ENCODE data around the gene CYB5D1. TPM values are rescaled to one million over a fixed set of nuclear protein-coding genes. Genes with fewer than 3 reads are reported as not detected.

The CYB5D1 gene
- total RNA-seq, 1 donor: 11.2 TPM

- no peak for DNase-seq (ENCODE audit: low read depth)
- peak overlapping the region; percentile 56 for H3K4me3 ChIP-seq (ENCODE audit: low read depth, low read length)
- no peak for TF ChIP-seq CTCF (IDR thresholded peaks at IDR 0.05; ENCODE audit: insufficient read depth, low read length)
These were observed 12.3 kb upstream of the CYB5D1 start for GRCh38 chr17:7845359-7846062.

- DNase-seq (ENCODE audit: low read depth): no peak
- TF ChIP-seq CTCF (IDR thresholded peaks at IDR 0.05; ENCODE audit: insufficient read depth, low read length): no peak
These were observed 11.6 kb upstream of the CYB5D1 start for GRCh38 chr17:7846063-7846735.

DNA sequence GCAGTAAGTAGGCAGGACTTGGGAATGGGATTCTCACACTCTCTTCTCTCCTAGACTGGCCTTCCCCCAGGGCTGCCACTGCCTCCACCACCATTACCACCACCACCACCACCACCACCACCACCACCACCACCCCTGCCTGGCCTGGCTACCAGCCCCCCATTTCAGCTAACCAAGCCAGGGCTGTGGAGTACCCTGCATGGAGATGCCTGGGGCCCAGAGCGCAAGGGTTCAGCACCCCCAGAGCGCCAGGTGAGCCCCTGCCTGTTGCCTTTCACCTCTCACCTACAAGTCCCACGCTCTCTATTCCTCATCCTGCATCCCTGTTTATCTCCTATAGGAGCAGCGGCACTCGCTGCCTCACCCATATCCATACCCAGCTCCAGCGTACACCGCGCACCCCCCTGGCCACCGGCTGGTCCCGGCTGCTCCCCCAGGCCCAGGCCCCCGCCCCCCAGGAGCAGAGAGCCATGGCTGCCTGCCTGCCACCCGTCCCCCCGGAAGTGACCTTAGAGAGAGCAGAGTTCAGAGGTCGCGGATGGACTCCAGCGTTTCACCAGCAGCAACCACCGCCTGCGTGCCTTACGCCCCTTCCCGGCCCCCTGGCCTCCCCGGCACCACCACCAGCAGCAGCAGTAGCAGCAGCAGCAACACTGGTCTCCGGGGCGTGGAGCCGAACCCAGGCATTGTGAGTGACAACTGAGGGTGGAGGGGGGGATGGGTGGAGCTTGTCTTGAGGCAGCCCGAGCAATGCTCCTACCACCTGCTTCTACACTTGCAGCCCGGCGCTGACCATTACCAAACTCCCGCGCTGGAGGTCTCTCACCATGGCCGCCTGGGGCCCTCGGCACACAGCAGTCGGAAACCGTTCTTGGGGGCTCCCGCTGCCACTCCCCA, 10.8 kb upstream of the CYB5D1 start:
- H3K4me3 ChIP-seq (ENCODE audit: low read depth, low read length): no peak overlapping the region
- no peak for TF ChIP-seq CTCF (IDR thresholded peaks at IDR 0.05; ENCODE audit: insufficient read depth, low read length)
- no peak for DNase-seq (ENCODE audit: low read depth)

More at GRCh38 chr17:7846063-7846735, 11.6 kb upstream of the CYB5D1 start:
- H3K4me3 ChIP-seq (ENCODE audit: low read depth, low read length): no peak overlapping the region

DNA sequence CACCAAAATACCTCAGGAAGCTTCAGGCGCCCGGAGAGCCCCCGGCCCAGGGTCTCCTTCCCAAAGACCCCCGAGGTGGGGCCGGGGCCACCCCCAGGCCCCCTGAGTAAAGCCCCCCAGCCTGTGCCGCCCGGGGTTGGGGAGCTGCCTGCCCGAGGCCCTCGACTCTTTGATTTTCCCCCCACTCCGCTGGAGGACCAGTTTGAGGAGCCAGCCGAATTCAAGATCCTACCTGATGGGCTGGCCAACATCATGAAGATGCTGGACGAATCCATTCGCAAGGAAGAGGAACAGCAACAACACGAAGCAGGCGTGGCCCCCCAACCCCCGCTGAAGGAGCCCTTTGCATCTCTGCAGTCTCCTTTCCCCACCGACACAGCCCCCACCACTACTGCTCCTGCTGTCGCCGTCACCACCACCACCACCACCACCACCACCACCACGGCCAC, 9.6 kb upstream of the CYB5D1 start:
- no peak for DNase-seq (ENCODE audit: low read depth)
- TF ChIP-seq CTCF (IDR thresholded peaks at IDR 0.05; ENCODE audit: insufficient read depth, low read length): no peak
- no peak overlapping the region for H3K4me3 ChIP-seq (ENCODE audit: low read depth, low read length)

GRCh38 chr17:7848739-7849129, 9.1 kb upstream of the CYB5D1 start:
- TF ChIP-seq CTCF (IDR thresholded peaks at IDR 0.05; ENCODE audit: insufficient read depth, low read length): no peak
- DNase-seq (ENCODE audit: low read depth): no peak
- H3K4me3 ChIP-seq (ENCODE audit: low read depth, low read length): no peak overlapping the region

DNA sequence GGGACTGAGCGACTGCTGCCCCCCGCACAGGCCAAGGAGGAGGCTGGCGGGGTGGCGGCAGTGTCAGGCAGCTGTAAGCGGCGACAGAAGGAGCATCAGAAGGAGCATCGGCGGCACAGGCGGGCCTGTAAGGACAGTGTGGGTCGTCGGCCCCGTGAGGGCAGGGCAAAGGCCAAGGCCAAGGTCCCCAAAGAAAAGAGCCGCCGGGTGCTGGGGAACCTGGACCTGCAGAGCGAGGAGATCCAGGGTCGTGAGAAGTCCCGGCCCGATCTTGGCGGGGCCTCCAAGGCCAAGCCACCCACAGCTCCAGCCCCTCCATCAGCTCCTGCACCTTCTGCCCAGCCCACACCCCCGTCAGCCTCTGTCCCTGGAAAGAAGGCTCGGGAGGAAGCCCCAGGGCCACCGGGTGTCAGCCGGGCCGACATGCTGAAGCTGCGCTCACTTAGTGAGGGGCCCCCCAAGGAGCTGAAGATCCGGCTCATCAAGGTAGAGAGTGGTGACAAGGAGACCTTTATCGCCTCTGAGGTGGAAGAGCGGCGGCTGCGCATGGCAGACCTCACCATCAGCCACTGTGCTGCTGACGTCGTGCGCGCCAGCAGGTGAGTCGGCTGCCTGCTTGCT, 8.6 kb upstream of the CYB5D1 start:
- no peak overlapping the region for H3K4me3 ChIP-seq (ENCODE audit: low read depth, low read length)
- no peak for DNase-seq (ENCODE audit: low read depth)
- TF ChIP-seq CTCF (IDR thresholded peaks at IDR 0.05; ENCODE audit: insufficient read depth, low read length): no peak
